Nucleus accumbens (tissue), 56 donors: ENCODE data around the gene DAPP1.
A peak's percentile ranks its signal among the peaks of the same experiment; 100 is the strongest.
"Not testable (repeated sequence)": the region's sequence is repeated elsewhere in the genome, so short reads cannot be mapped to it uniquely, and the experiment has no call there.

Source experiments
- DNase-seq, 56 donors: peaks; one replicate each; lab custom pipeline; 2025; lab: John Stamatoyannopoulos, UW

Gene DAPP1, protein sequence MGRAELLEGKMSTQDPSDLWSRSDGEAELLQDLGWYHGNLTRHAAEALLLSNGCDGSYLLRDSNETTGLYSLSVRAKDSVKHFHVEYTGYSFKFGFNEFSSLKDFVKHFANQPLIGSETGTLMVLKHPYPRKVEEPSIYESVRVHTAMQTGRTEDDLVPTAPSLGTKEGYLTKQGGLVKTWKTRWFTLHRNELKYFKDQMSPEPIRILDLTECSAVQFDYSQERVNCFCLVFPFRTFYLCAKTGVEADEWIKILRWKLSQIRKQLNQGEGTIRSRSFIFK

DNA sequence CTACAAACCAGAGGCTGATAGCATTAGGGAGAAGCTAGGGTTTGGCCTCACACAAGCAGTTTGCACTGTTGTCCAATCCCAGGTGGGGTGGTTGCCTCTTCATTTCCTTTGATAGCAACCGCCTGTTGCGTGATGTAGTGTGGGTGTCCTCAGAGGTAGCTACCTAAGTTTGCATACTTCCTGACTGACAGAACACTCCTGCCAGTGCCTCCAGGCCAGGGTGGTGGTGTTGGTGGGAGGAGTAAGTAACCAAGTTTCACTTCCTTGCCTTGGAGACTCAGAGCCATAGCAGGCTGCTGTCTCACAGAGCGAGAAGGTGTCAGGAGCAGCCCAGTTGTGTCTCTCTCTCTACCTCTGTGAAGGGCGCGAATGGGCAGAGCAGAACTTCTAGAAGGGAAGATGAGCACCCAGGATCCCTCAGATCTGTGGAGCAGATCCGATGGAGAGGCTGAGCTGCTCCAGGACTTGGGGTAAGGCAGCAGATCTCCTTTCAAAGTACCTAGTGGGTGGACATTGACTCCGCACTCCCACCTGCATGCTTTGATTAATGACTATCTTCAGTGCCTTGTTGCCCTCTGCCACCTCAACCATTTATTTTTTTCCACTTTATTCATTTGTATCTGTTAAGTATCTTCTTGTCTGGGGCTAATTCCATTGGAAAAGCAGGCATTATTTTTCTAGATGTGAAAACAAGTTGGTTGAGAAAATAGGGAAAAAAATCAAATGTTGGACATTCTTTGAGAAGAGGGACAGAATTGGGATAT, at the start of gene DAPP1:
Gene DAPP1 (plus strand): TSS at position 283 of the 764 bp plus-strand sequence. CDS start 87 bp downstream, at position 370.
- peak in 10 of 56 donors; percentile 1 to 17 (median 5) for DNase-seq

DNA sequence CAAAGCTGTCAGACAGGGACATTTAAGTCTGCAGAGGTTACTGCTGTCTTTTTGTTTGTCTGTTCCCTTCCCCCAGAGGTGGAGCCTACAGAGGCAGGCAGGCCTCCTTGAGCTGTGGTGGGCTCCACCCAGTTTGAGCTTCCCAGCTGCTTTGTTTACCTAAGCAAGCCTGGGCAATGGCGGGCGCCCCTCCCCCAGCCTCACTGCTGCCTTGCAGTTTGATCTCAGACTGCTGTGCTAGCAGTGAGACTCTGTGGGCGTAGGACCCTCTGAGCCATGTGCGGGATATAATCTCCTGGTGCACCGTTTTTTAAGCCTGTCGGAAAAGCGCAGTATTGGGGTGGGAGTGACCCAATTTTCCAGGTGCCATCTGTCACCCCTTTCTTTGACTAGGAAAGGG, 45.8 kb upstream of the DAPP1 start:
- DNase-seq: not testable (repeated sequence)

DNA sequence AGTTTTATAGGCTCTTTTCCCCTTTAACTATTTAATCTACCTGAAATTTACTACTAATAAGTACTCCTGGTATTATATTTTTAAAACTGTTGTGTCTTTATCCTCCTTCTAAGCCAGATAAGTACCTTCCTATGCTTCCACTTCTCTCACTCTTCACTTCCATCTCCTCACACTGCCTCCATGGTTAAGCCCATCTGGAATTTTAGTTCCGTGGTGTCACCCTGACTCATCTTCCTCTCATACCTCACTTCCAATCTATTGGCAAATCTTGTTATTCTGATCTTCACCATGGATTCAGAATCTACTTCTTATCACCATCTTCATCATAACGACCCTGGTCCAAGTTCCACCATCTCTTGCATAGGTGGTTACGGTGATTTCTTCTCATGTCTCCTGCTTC, 32.7 kb upstream of the DAPP1 start:
- no peak for DNase-seq

DNA sequence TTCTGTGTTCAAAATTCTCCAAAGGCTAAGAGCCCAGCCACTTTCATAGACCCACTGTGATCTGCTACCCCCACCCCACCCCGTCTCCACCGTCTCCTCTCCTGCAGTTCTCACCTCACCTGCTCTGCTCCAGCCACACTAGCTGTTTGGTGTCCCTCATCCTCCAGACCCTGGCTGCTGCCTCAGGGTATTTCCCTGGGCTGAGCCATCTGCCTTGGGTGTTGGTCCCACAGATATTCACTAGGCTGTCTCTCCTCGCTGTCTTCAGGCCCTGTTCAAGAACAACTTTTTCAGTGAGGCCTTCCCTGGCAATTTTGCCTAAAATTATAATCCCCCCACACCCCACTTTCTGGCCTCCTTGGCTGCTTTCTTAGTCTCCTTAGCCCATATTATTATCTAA, 31.8 kb upstream of the DAPP1 start:
- DNase-seq: no peak

DNA sequence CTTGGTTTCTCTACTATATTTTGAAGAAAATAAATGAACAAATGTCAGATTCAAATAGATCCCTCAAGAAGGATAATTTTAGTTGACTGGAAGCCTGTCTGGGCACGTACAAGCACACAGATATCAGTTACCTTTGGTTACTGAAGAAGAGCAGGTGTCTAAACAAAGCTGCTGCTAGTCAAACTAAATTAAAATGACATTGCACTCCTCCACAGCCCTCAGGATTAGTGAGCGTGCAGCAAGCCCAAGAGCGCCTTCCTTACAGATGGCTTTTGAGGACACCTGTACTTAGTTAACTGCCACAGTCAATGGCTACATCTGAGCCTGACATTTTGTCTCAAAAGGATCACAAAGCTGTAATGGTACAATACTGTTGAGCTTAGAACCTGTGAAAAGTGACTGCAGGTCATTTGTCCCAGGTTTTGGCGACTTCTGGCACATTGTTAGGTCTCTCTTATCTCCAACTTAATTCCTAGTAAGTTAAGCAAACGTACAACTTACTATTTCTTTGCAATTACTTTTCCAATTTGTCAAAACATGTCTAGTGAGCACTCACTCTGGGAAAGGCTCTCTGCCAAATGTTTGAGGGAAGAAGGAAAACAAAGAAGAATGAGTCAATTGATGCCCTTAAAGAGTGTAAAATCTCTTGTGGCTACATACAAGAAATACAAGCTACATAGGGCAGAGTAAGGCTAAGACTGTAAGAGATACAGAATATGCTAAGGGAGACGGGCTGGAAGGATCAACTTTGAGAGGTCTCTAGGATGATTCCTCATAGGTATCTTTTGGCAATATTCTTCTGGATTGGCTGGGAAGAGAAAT, 25.6 kb upstream of the DAPP1 start:
- DNase-seq: no peak

DNA sequence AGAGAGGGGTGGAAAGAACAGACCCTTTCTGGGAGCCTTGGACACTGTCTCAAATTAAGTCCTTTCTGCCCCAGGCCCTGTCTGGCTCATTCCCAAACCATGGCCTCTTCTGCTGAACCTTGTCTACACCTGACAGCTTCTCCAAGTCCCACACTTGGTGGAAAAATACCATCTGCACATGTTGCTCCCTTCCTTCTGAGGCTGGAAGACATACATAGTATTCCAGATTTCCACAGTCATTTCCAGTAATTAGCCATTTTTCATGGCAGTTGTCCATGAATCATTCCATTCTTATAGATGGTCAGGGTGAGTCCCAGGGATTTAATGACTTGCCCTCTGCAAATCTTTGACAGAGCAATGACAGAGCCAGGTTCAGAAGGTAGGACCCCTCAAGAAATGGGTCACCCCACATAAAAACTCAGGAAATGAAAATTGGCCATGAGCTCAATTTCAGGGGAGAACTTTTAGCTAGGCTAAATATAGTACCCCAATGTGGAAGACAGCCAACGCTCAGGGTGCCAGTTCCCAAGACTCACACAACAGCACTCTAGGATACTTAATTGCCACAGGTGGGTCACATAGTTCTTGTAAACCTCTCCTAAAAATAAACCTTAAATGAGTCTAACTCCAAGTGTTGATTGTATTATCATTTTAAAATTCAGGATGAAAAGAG, 16.2 kb upstream of the DAPP1 start:
- DNase-seq: no peak

DNA sequence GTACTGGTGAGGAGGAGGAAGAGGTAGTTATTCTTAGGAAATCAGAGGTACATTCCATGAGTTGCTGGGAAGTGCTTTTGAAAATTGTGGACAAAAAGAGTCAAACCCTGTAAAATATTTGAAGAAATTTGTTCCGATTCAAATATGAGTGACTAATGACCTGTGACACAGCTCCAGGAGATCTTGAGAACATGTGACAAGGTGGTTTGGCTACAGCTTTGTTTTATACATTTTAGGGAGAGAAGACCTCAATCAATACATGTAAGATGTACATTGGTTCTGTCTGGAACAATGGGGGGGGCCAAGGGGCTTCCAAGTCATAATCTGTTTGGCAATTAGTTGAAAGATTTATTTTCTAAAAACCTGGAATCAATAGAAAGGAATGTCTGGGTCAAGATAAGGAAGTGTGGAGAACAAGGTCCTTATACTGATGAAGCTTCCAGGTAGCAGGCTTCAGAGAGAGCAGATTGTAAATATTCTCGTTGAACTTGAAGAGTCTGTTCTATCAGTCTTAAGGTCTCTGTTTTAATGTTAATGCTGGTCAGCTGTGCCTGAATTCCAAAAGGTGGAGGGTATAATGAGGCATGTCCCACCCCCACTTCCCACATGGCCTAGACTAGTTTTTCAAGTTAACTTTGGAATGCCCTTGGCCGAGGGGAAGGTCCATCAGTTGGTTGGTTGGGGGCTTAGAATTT, 15.5 kb upstream of the DAPP1 start:
- no peak for DNase-seq

DNA sequence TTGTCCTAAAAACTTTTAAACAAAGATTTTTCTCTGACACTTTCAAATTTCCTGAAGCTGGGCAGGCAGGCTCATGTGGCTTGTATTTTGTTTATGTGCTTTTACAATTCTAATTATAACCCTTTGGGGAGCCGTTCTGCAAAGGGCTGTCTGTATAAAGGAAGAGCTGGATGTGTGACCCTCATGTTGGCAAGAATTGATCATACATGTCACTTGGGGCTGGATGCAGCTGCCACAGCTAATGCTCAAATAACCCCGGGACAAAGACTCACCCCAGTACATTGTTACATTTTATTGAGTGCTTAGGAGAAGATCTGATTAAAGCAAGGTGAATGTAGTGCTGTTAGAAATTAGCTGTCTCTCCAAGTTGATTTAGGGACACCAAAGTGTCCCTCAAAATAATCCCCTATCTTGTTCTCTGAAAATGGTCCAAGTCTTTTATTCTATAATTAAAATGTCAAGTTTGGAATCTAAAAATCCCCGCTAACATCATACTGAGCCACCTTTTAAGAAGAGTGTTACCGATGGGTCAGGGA, 13.0 kb upstream of the DAPP1 start:
- no peak for DNase-seq

DNA sequence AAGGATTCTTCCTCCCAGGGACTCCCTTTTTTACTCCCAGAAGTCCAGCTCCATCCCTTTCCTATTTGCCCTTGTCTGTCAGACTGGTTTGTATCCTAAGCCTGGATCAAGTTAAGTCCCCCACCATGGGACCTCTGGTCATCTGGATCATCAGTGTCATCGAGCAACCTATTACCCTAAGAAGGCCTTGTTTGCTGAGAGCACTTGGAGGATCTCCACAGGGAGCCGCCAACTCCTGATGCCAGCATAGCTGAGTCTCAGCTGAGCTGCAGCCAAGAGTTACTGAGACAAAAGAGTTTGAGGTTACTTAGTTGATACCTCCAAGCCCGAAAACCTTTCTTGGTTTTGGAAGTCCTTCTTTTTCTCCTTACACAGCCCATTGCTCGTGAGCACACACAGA, 10.1 kb upstream of the DAPP1 start:
- no peak for DNase-seq

DNA sequence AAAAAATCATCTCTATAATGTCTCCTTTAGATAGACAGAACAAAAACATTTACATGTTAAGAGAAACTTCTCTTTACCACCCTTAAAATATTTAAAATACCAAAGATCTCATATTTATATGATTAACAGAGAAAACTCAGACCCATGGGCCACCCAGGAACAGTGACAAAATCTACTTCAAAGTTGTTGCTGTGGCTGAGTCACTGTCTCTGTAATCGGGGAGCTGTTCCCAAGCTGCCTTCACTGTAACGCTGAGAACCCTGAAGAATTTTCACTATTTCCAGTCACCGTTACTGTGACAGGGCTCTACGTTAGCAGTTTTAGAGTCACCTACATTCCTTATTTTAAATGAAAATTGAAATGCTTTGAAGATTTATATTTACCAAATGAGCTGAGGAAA, 9.0 kb upstream of the DAPP1 start:
- no peak for DNase-seq

DNA sequence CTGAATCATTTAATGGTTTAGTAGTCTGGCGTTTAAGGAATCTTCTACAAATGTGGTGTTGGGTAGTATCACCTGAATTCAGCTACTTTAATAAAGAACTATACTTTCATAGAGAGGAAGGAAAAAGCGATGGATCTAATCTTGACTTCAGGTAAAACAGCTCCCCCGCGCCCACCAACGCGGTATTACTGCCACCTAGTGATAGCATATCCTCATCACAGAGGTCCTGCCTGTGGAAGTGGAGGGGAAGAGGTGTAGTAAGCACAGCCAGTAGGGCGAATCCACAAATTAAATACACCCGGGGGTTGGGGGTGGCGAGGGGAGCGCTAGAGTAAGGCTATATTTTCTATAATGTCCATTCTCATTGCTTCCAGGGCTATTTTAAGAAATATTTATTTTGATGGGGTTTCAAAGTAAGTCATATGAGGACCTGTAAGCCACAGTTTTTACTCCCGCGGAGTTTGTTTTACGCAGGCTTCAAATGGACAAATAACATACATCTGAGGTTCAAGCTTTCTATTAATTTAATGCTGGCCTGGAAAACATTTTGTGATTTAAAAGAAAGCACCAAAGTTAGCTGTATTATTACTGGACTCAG, 8.3 kb upstream of the DAPP1 start:
- DNase-seq: peak in 18 of 56 donors; percentile 0 to 55 (median 14)

DNA sequence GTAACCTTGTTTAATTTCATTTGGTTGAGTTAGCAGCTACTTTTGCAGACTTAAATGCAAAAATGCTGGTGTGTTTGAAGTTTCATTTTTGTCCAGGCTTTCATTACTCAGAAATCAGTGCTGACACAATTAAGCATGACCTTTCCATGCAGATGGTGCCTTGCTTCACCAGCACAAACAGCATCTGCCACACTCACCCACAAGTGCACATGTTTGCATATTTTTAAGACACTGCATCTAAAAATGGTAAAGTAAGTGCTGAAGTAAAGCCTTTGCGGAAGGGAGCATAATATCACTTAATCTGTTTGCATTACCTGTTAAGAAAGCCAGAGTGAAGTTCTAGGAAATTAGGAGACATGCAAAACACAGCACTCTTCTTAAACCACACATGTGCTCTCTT, 7.3 kb upstream of the DAPP1 start:
- DNase-seq: no peak

DNA sequence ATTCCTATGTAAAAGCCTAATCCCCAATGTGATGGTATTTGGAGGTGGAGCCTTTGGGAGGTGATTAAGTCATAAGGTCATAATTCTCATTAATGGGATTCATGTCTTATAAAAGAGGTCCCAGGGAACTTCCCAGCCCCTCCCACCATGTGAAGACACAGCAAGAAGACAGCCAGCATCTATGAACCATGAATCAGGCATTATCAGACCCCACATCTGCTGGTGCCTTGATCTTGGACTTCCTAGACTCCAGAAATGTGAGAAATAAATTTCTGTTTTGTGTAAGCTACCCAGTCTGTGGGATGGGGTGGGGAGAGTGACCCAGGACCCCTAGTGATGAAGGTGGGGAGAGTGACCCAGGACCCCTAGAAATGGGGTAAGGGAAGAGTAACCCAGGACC, 6.1 kb upstream of the DAPP1 start:
- no peak for DNase-seq

DNA sequence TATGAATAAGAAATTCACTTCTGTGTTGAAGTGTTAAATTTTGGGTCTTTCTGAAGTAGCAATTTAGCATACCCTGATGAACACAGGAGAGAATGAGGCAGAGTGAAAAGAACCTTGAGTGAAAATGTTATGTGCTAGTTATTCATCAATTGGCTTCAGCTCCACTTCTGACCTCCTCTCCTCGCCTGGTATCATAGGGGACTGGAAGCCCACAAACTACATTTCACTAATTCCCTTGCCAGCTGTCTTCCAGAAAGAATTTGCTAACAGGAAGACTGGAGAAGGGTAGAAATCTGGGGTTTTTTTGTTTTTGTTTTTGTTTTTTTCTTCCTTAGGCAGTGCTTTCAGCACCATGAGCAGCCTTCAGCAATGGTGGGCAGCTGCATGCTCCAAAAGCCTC, 5.5 kb upstream of the DAPP1 start:
- DNase-seq: no peak

DNA sequence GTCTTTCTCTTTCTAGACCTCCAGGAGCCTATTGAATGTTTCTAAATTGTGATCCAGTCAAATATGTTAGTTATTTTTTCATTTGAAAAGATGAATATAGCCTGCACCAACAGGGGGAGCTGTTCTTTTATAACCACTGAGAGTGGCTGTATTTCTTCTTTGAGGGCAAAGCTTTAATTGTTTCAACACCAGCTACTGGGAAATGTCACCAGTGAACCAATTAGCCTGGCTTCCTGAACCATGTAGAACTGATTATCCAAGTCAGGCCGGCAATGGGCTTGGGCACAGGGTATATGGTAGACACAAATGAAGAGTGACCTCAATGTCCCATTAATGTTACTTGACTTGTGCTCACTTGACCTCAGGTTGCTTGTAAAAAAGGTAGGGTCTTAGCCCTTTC, 4.8 kb upstream of the DAPP1 start:
- no peak for DNase-seq

DNA sequence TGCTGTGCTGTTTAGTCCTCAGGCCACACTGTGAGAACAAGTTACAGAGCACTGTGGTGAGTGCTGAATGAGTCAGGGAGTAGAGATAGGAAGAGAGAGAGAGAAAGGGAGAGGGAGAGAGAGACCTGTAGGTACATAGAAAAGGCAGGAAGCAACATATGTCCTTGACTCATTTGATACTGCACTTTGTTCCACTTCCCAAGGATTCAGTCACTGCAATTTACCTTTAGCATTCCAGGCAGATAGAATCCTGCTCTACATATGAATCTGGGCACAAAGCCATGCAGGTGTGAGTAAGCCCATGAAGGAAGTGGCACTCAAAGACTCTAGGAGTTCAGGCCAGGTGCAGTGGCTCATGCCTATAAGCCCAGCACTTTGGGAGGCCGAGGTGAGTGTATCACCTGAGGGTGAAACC, 1.0 kb upstream of the DAPP1 start:
- DNase-seq: no peak

DNA sequence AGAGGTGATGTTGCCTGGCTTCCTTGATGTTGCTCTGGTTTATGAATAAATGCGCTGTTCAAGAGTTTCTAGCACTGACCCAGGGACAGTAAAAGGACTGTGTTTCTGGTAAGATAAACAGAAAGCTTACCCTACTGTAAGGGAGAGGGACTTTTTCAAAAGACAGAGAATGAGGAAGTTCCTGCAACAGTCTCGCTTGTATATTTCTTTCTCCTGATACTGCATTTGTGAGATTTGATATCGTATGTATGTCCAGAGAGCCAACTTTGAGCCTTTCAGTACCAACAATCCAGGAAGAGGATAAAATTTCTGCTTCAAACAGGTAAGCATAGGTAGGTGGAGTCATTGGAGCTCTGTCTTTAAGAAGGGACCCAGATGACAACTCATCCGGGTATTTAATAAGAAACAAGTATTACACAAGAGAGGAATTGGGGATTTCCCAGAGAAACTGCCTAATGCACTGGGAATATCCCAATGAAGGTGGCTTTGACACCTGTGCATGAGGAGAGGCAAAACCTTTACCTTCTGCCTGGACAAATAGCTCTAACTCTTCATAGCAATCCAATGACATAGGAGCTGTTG, 773 bp downstream of the DAPP1 start:
- no peak for DNase-seq

DNA sequence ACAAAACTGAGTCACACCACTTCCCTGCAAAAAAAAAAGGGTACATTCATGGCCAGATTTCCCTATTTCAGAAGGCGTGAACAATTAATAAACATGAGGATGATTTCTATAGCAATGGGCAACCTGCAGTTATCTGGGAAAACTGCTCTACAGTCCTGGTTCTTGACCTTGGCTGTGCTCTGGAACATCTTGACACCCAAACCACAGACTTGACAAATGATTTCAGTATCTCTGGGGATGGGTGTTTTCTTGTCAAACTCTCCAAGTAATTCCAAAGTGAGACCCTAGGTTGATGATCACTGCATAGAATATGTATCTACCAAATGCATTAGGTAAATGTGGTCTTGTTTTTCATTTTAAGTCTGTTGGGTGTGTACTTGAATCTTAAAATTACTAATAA, 2.0 kb downstream of the DAPP1 start:
- no peak for DNase-seq

DNA sequence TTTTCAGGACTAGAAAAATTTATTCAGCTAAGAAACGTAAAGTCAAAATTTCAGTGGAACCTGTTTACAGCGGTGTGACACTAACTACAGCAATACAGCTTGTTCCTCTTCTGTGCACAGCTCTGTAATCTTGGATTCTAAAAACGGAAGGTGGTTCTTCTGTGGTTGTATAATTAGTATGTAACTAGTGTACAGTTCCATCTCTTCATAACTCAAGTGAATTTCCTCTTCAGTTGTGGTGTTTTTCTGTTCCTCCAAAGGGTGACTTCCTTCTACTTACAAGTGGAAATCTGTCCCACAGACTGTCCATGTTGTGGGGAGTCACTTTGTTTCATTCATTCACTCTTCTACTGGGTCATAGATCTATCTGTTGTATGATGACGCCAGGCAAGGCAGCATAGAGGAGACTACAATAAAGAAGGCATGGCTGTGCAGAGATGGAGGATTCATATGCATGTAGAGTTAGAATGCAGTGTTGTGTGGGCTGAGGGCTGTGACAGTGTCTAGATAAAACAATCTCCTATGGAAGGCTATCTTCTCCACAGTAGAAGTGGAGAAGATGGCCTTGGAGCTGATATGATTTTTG, 5.4 kb downstream of the DAPP1 start:
- no peak for DNase-seq
